ENCODE data around the gene ARHGEF19. TPM values are rescaled to one million over a fixed set of nuclear protein-coding genes. Genes with fewer than 3 reads are reported as not detected.

The ARHGEF19 gene
- total and polyA plus RNA-seq, 2 of the 13 experiments (the other 11 are each of a cell fraction or from before 2014, with no cell fraction given): 1.7 to 1.8 TPM

DNA sequence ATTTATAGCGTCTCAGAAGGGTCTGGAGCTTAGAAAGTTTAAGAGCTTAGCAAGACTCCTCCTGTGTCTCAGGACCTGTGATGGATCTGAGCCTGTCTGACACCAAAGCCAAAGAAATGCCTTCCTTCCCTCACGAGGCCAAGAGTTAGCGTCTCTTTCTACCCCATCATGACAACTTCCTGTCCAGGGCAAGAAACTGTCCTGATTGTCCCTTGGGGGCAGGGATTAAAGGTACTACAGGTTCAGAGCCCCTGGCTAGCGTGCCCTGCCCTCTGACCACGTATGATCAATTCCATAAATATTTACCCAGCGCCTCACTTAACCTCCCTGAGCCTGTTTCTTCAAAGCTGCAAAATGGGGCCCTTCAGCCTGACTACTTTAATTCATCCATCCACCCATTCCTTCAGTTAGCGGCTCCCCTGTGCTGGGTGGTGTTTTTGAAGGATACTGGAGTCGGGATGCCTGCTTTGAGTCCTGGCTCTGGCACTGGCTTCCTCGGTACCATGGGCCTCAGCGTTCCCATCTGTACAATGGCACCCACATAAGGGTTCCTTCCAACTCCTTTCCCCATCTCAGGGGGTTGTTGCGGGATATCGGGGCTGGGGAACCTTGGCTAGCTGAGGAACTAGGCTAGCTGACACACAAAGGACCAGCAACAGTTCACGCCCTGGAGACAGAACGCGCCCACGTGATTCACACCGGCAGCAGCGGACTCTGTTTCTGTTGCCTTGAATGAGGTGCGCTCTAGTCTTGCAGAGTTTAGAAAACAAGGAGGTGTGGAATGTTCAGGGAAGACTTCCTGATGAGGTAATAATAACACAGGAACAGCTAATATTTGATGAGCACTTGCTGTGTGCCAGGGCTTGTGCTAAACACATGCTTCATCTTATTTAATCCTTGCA is 33.6 kb downstream of the ARHGEF19 start (continued):
- TF ChIP-seq JUND (CRISPR knock-in tag; IDR thresholded peaks at IDR 0.05): peak; percentile 67; the same call in 1 of the 2 replicates
- no peak for TF ChIP-seq ZNF20 (CRISPR knock-in tag; IDR thresholded peaks at IDR 0.05)
- no peak for TF ChIP-seq ZNF207 (IDR thresholded peaks at IDR 0.05; ENCODE audit: borderline replicate concordance)
- TF ChIP-seq, protein P1, sequence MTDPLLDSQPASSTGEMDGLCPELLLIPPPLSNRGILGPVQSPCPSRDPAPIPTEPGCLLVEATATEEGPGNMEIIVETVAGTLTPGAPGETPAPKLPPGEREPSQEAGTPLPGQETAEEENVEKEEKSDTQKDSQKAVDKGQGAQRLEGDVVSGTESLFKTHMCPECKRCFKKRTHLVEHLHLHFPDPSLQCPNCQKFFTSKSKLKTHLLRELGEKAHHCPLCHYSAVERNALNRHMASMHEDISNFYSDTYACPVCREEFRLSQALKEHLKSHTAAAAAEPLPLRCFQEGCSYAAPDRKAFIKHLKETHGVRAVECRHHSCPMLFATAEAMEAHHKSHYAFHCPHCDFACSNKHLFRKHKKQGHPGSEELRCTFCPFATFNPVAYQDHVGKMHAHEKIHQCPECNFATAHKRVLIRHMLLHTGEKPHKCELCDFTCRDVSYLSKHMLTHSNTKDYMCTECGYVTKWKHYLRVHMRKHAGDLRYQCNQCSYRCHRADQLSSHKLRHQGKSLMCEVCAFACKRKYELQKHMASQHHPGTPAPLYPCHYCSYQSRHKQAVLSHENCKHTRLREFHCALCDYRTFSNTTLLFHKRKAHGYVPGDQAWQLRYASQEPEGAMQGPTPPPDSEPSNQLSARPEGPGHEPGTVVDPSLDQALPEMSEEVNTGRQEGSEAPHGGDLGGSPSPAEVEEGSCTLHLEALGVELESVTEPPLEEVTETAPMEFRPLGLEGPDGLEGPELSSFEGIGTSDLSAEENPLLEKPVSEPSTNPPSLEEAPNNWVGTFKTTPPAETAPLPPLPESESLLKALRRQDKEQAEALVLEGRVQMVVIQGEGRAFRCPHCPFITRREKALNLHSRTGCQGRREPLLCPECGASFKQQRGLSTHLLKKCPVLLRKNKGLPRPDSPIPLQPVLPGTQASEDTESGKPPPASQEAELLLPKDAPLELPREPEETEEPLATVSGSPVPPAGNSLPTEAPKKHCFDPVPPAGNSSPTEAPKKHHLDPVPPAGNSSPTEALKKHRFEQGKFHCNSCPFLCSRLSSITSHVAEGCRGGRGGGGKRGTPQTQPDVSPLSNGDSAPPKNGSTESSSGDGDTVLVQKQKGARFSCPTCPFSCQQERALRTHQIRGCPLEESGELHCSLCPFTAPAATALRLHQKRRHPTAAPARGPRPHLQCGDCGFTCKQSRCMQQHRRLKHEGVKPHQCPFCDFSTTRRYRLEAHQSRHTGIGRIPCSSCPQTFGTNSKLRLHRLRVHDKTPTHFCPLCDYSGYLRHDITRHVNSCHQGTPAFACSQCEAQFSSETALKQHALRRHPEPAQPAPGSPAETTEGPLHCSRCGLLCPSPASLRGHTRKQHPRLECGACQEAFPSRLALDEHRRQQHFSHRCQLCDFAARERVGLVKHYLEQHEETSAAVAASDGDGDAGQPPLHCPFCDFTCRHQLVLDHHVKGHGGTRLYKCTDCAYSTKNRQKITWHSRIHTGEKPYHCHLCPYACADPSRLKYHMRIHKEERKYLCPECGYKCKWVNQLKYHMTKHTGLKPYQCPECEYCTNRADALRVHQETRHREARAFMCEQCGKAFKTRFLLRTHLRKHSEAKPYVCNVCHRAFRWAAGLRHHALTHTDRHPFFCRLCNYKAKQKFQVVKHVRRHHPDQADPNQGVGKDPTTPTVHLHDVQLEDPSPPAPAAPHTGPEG (CRISPR knock-in tag; IDR thresholded peaks at IDR 0.05): no peak
- TF ChIP-seq, protein P2, sequence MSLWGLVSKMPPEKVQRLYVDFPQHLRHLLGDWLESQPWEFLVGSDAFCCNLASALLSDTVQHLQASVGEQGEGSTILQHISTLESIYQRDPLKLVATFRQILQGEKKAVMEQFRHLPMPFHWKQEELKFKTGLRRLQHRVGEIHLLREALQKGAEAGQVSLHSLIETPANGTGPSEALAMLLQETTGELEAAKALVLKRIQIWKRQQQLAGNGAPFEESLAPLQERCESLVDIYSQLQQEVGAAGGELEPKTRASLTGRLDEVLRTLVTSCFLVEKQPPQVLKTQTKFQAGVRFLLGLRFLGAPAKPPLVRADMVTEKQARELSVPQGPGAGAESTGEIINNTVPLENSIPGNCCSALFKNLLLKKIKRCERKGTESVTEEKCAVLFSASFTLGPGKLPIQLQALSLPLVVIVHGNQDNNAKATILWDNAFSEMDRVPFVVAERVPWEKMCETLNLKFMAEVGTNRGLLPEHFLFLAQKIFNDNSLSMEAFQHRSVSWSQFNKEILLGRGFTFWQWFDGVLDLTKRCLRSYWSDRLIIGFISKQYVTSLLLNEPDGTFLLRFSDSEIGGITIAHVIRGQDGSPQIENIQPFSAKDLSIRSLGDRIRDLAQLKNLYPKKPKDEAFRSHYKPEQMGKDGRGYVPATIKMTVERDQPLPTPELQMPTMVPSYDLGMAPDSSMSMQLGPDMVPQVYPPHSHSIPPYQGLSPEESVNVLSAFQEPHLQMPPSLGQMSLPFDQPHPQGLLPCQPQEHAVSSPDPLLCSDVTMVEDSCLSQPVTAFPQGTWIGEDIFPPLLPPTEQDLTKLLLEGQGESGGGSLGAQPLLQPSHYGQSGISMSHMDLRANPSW (CRISPR knock-in tag; IDR thresholded peaks at IDR 0.05; ENCODE audit: borderline replicate concordance): no peak
- no peak for TF ChIP-seq REXO4 (CRISPR knock-in tag; IDR thresholded peaks at IDR 0.05; ENCODE audit: borderline replicate concordance)
- no peak; the same call in 1 of the 2 replicates for TF ChIP-seq DMAP1 (CRISPR knock-in tag; IDR thresholded peaks at IDR 0.05)
- TF ChIP-seq TARDBP (CRISPR knock-in tag; IDR thresholded peaks at IDR 0.05): peak; percentile 88
- no peak for TF ChIP-seq AKAP8 (CRISPR knock-in tag; IDR thresholded peaks at IDR 0.05)
- no peak for TF ChIP-seq ZNF550 (CRISPR knock-in tag; IDR thresholded peaks at IDR 0.05; ENCODE audit: borderline replicate concordance)
- TF ChIP-seq ZNF556 (CRISPR knock-in tag; IDR thresholded peaks at IDR 0.05; ENCODE audit: borderline replicate concordance): peak; percentile 94
- TF ChIP-seq TMF1 (CRISPR knock-in tag; IDR thresholded peaks at IDR 0.05; ENCODE audit: low read depth): 0 out of 2 replicates have a peak, but pooled peaks have one; percentile 72
- no peak for TF ChIP-seq ZSCAN20 (CRISPR knock-in tag; IDR thresholded peaks at IDR 0.05; ENCODE audit: borderline replicate concordance)
- TF ChIP-seq ZNF367 (CRISPR knock-in tag; IDR thresholded peaks at IDR 0.05; ENCODE audit: borderline replicate concordance): no peak
- TF ChIP-seq YEATS4 (CRISPR knock-in tag; IDR thresholded peaks at IDR 0.05; ENCODE audit: borderline replicate concordance): peak; percentile 4; the same call in 1 of the 2 replicates
- TF ChIP-seq RNF2 (conservative IDR thresholded peaks at IDR 0.05; ENCODE audit: low read depth): 0 out of 2 replicates have a peak, but pooled peaks have one; percentile 14
- peak; percentile 86 for TF ChIP-seq ELF3 (CRISPR knock-in tag; IDR thresholded peaks at IDR 0.05)
- TF ChIP-seq, protein P3, sequence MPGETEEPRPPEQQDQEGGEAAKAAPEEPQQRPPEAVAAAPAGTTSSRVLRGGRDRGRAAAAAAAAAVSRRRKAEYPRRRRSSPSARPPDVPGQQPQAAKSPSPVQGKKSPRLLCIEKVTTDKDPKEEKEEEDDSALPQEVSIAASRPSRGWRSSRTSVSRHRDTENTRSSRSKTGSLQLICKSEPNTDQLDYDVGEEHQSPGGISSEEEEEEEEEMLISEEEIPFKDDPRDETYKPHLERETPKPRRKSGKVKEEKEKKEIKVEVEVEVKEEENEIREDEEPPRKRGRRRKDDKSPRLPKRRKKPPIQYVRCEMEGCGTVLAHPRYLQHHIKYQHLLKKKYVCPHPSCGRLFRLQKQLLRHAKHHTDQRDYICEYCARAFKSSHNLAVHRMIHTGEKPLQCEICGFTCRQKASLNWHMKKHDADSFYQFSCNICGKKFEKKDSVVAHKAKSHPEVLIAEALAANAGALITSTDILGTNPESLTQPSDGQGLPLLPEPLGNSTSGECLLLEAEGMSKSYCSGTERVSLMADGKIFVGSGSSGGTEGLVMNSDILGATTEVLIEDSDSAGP (CRISPR knock-in tag; IDR thresholded peaks at IDR 0.05; ENCODE audit: borderline replicate concordance): peak; percentile 69
- TF ChIP-seq SNAPC2 (CRISPR knock-in tag; IDR thresholded peaks at IDR 0.05): no peak

Data from HepG2 (cell line).